Naive thymus-derived CD4-positive, alpha-beta T cell (primary cell): ENCODE results near the gene MOB1B. TPM values are rescaled to one million over a fixed set of nuclear protein-coding genes. Genes with fewer than 3 reads are reported as not detected.
A peak's percentile ranks its signal among the peaks of the same experiment; 100 is the strongest.

ENCODE experiments used
- ATAC-seq: fragments of 150-1000 bp; cut with Tn5 transposase; 2 replicates; pipeline ENCODE4 v1.10.0; 2021; ENCODE audit warnings: mild to moderate bottlenecking, moderate library complexity
- CTCF ChIA-PET: fragments of 350-600 bp; sonication (Branson Sonifier 250); formaldehyde crosslinking; loops from one replicate; lab custom pipeline; 2021; ENCODE audit warnings: antibody characterized with exemption; lab: Charles Lee
- POLR2A ChIA-PET: fragments of 350-600 bp; sonication (Branson Sonifier 250); formaldehyde crosslinking; loops from one replicate; lab custom pipeline; 2021; ENCODE audit warnings: antibody characterized with exemption, inconsistent platforms; lab: Charles Lee
- DNase-seq, 9 donors: peaks; one replicate each; pipeline versions ENCODE4 v3.0.0 to v3.0.0-alpha.2; 2020 to 2022; ENCODE audit warnings: mixed read lengths in 1 of 9
- H3K27ac ChIP-seq: one replicate; pipeline ENCODE4 v1.7.0; 2013; ENCODE audit warnings: mild to moderate bottlenecking, low read depth, low read length, moderate library complexity
- H3K27me3 ChIP-seq, 2 donors: one replicate each; pipeline ENCODE4 v1.7.0; 2013; ENCODE audit warnings: low read length in 2 of 2, mild to moderate bottlenecking in 2 of 2, moderate library complexity in 2 of 2; ENCODE audit not compliant: control insufficient read depth in 2 of 2, insufficient read depth in 2 of 2
- H3K36me3 ChIP-seq, 3 experiments: 1 replicate in 2 of 3; 2 replicates in 1 of 3; pipeline ENCODE4 v1.7.0; 2013; ENCODE audit warnings: low read length in 3 of 3, mild to moderate bottlenecking in 3 of 3, moderate library complexity in 1 of 3; ENCODE audit not compliant: insufficient read depth in 3 of 3, control insufficient read depth in 2 of 3
- H3K4me1 ChIP-seq, 2 donors: one replicate each; pipeline ENCODE4 v1.7.0; 2013; ENCODE audit warnings: low read length in 2 of 2, mild to moderate bottlenecking in 2 of 2, moderate library complexity in 1 of 2; ENCODE audit not compliant: control insufficient read depth in 2 of 2, insufficient read depth in 2 of 2
- H3K4me3 ChIP-seq: 2 replicates; pipeline ENCODE4 v1.7.0; 2013; ENCODE audit warnings: mild to moderate bottlenecking, low read length
- H3K9me3 ChIP-seq, 3 experiments: 1 replicate in 2 of 3; 2 replicates in 1 of 3; pipeline ENCODE4 v1.7.0; 2013; ENCODE audit warnings: low read length in 3 of 3; ENCODE audit not compliant: control insufficient read depth in 2 of 3
- H3K27ac Mint-ChIP-seq, 9 donors: one replicate each; pipeline ENCODE4 v1.8.0; 2020 to 2022; ENCODE audit warnings: mixed read lengths in 9 of 9, mild to moderate bottlenecking in 8 of 9, moderate library complexity in 5 of 9, inconsistent platforms in 2 of 9
- H3K27me3 Mint-ChIP-seq, 5 donors: one replicate each; pipeline ENCODE4 v1.8.0; 2021 to 2022; ENCODE audit warnings: mixed read lengths in 5 of 5, mild to moderate bottlenecking in 1 of 5
- H3K36me3 Mint-ChIP-seq, 5 donors: one replicate each; pipeline ENCODE4 v1.8.0; 2020 to 2022; ENCODE audit warnings: mixed read lengths in 5 of 5, mild to moderate bottlenecking in 3 of 5, inconsistent platforms in 1 of 5
- H3K4me1 Mint-ChIP-seq, 7 donors: one replicate each; pipeline ENCODE4 v1.8.0; 2020 to 2022; ENCODE audit warnings: mixed read lengths in 7 of 7, mild to moderate bottlenecking in 3 of 7, inconsistent platforms in 1 of 7
- H3K4me3 Mint-ChIP-seq, 10 donors: one replicate each; pipeline ENCODE4 v1.8.0; 2020 to 2022; ENCODE audit warnings: mild to moderate bottlenecking in 10 of 10, mixed read lengths in 10 of 10, moderate library complexity in 6 of 10, inconsistent platforms in 2 of 10
- H3K9me3 Mint-ChIP-seq, 11 donors: one replicate each; pipeline ENCODE4 v1.8.0; 2020 to 2022; ENCODE audit warnings: mixed read lengths in 11 of 11, mild to moderate bottlenecking in 4 of 11, inconsistent platforms in 1 of 11, moderate library complexity in 1 of 11
- intact Hi-C, 2 donors: fragments of 100-400 bp; cut with micrococcal nuclease; formaldehyde crosslinking; loops; one replicate each; pipeline ENCODE4 v1.15.1; 2023
- polyA plus RNA-seq, 2 donors: library from polyadenylated mRNA; unstranded; fragments of 300-500 nt; fragmentation: Illumina TruSeq; gene quantifications; one replicate each; pipeline ENCODE4 v1.2.3, GENCODE V29; 2021
- total RNA-seq, 6 experiments: library from RNA in 5 of 6; stranded (reverse) in 5 of 6; gene quantifications; 1 replicate in 5 of 6; 2 replicates in 1 of 6; pipeline ENCODE4 v1.2.3 and lab custom pipeline; 2021 to 2026

MOB1B gene
- total and polyA plus RNA-seq, 7 experiments from 2014 or later, result 2.0 to 20.3 (median 12.4) TPM

DNA sequence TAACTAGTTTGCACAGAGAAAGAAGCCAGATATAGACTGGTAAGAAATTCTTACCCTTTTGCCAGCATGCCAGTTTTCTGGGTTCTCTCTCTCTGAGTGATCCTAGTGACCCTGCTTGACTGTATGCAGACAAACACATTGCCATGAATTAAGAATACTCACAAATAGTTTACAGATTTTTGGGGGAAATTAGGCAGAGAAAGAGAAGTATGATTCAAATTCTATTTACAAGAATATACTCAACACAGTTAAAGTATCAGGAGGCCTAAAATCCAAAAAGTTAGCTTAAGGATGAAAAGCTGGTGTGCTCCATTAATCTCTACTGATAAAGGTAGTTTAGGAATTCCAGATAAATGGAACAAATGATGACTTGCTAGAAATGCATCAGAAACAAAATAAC, 18.4 kb downstream of the MOB1B start:
- intact Hi-C loops, result no loop called here
- no peaks in the 10 kb centered on the region for H3K36me3 ChIP-seq
- H3K9me3 ChIP-seq, result no peaks in the 10 kb centered on the region
- ChIA-PET CTCF (no interaction called here), POLR2A (no interaction called here)
- H3K4me3 ChIP-seq, result no peak overlapping the region
- ATAC-seq (no peak), DNase-seq (no peak)
- H3K4me1 ChIP-seq, result no peaks in the 10 kb centered on the region
- peaks cover 0 to 17% (median 13%) of the 10 kb centered on the region in 5 donors for H3K36me3 Mint-ChIP-seq
- H3K9me3 Mint-ChIP-seq, result peaks cover 0 to 7% (median 0%) of the 10 kb centered on the region in 11 donors
- H3K27me3 ChIP-seq, result no peaks in the 10 kb centered on the region
- H3K27me3 Mint-ChIP-seq, result no peaks in the 10 kb centered on the region
- peak overlapping the region in 1 of 9 donors; percentile 19 for H3K27ac Mint-ChIP-seq
- H3K4me1 Mint-ChIP-seq, result peaks cover 9 to 38% (median 20%) of the 10 kb centered on the region in 7 donors
- no peak overlapping the region for H3K4me3 Mint-ChIP-seq
- H3K27ac ChIP-seq, result no peak overlapping the region

DNA sequence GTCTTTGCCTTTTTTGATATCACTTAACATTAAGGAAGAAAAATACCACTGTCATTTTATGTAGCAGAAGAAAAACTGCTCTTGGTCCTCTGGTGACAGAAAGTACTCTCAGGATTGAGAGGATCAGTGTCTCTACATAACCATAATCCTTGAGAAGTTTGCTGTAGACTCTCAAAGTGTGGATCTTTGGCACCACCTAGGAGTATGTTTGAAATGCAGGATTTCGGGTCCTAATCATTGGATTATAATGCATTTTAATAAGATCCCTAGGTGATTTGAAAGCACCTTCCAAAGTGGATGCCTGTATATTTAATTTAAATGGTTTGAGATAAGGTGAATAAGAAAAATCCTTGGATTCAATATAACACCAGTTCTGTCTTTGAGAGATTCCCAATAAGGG, 23.2 kb downstream of the MOB1B start:
- CTCF ChIA-PET, result no interaction called here
- intact Hi-C loops, result loop anchor here in 1 of 2 donors (5.0 kb wide), 1 partner anchor 67 kb away; the partner anchor contains the start of gene DCK
- peaks cover 0 to 10% (median 8%) of the 10 kb centered on the region in 5 donors for H3K36me3 Mint-ChIP-seq

DNA sequence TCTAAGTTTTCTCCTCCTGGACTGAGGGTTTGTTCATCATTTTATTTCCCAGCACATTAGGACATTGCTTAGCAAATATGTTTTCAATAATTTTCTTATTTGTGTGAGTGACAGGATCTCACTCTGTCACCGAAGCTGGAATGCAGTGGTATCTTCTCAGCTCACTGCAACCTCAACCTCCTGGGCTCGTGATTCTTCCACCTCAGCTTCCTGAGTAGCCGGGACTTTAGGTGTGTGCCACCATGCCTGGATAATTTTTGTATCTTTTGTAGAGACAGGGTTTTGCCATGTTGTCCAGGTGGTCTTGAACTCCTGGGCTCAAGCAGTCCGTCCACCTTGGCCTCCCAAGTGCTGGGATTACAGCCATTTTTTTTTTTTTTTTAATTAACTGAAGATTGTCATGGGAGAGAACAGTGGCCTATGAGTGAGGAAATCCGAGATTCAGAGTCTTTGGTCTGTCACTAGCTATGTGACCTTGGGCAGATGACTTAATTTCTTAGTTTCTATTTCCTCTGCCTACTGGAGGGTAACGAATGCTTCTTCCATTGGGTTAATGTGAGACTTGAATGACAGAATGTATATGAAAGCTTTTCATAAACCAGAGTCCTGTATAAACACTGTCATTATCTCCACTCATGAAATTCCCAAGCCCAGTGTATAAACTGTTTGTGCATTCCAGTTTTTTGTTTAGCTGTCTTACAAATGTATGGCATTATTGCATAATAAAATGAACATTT, 23.9 kb downstream of the MOB1B start:
- Mint-ChIP-seq H3K27me3 (no peaks in the 10 kb centered on the region), H3K9me3 (no peaks in the 10 kb centered on the region), H3K27ac (peak overlapping the region in 8 of 9 donors; percentile 14 to 85 (median 39)), H3K4me3 (peak overlapping the region in 8 of 10 donors; percentile 10 to 64 (median 41)), H3K4me1 (peaks cover 24 to 63% (median 61%) of the 10 kb centered on the region in 7 donors), H3K36me3 (peaks cover 0 to 13% (median 8%) of the 10 kb centered on the region in 5 donors)
- H3K27ac ChIP-seq, result no peak overlapping the region
- no peak for DNase-seq
- ChIA-PET CTCF (interaction anchor here (0.7 kb wide), 1 partner anchor 83 kb away, joined by 3 read pairs; no protein-coding TSS in a partner anchor), POLR2A (interaction anchor here (0.7 to 0.8 kb wide), 2 partner anchors 67 to 88 kb away, joined by 3 read pairs; partner anchors contain the start of gene DCK)
- H3K4me1 ChIP-seq, result peaks cover 0 to 13% of the 10 kb centered on the region in 2 donors
- no peaks in the 10 kb centered on the region for H3K27me3 ChIP-seq
- intact Hi-C loops, result loop anchor here (1.0 to 5.0 kb wide), 3 partner anchors 23 to 66 kb away; partner anchors contain the start of genes MOB1B (in 2 of the 2) and DCK (in 1 of the 2)
- H3K36me3 ChIP-seq, result no peaks in the 10 kb centered on the region
- ATAC-seq, result peak; percentile 41
- no peaks in the 10 kb centered on the region for H3K9me3 ChIP-seq
- H3K4me3 ChIP-seq, result no peak overlapping the region

More for the DNA sequence above, 23.2 kb downstream of the MOB1B start:
- H3K4me1 ChIP-seq, result peaks cover 0 to 13% of the 10 kb centered on the region in 2 donors
- H3K27me3 Mint-ChIP-seq, result no peaks in the 10 kb centered on the region
- no peaks in the 10 kb centered on the region for H3K36me3 ChIP-seq
- no peaks in the 10 kb centered on the region for H3K27me3 ChIP-seq
- H3K9me3 Mint-ChIP-seq, result peaks cover 0 to 2% (median 0%) of the 10 kb centered on the region in 11 donors
- ATAC-seq, result no peak
- H3K4me3 ChIP-seq, result no peak overlapping the region
- DNase-seq, result no peak
- POLR2A ChIA-PET, result interaction anchor here (0.8 kb wide), 1 partner anchor 68 kb away, joined by 3 read pairs; the partner anchor contains the start of gene DCK
- H3K27ac ChIP-seq, result no peak overlapping the region
- H3K27ac Mint-ChIP-seq, result peak overlapping the region in 3 of 9 donors; percentile 9 to 85 (median 61)
- H3K9me3 ChIP-seq, result no peaks in the 10 kb centered on the region
- H3K4me3 Mint-ChIP-seq, result peak overlapping the region in 1 of 10 donors; percentile 57
- H3K4me1 Mint-ChIP-seq, result peaks cover 22 to 58% (median 55%) of the 10 kb centered on the region in 7 donors

DNA sequence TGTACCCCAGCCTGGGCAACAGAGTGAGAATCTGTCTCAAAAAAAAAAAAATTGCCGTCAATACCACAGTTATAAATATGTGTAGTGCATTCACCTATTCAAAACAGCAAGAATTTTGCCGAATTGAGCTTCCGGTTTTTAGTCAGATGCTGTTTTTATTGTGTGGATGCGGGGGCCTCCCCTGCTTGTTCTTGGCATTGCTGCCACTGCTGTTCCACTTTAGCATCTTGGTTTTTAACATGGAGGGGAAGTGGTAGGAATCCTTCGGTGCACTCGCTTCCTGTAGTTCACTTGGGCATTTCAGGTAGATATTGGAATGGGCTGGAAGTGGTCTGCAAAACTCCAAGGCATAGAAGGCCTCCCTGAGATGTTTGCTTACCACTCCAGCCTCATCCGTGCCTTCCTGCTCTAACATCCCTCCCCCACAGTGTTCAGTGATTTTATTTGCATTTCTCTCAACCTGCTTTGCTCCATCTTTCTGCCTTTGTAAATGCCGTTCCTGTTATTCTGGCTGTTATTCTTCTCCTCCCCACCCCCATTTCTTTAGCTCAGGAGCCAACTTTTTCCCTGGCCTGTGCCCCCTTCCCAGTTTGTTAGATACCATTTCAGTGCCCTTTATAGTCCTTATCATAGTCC, 25.5 kb downstream of the MOB1B start:
- Mint-ChIP-seq H3K9me3 (no peaks in the 10 kb centered on the region), H3K4me3 (peak overlapping the region; percentile 4 to 66 (median 54)), H3K4me1 (peaks cover 21 to 55% (median 53%) of the 10 kb centered on the region in 7 donors), H3K36me3 (peaks cover 0 to 12% (median 4%) of the 10 kb centered on the region in 5 donors), H3K27ac (peak overlapping the region; percentile 16 to 85 (median 60)), H3K27me3 (no peaks in the 10 kb centered on the region)
- CTCF ChIA-PET, result interaction anchor here (0.7 to 1.0 kb wide), 3 partner anchors 67 to 275 kb away, joined by 3 to 4 read pairs (median 3); no protein-coding TSS in a partner anchor
- Histone ChIP-seq H3K4me1 (peaks cover 0 to 13% of the 10 kb centered on the region in 2 donors), H3K9me3 (no peaks in the 10 kb centered on the region), H3K4me3 (no peak overlapping the region), H3K27ac (no peak overlapping the region), H3K36me3 (no peaks in the 10 kb centered on the region), H3K27me3 (no peaks in the 10 kb centered on the region)
- peak in 7 of 9 donors; percentile 27 to 59 (median 36) for DNase-seq
- POLR2A ChIA-PET, result interaction anchor here (0.6 kb wide), 2 partner anchors 84 to 125 kb away, joined by 3 read pairs; no protein-coding TSS in a partner anchor
- intact Hi-C loops, result loop anchor here (1.0 to 5.0 kb wide), 3 partner anchors 25 to 275 kb away; partner anchors contain the start of genes DCK (in 1 of the 2) and MOB1B (in 1 of the 2)
- peak; percentile 68 for ATAC-seq

DNA sequence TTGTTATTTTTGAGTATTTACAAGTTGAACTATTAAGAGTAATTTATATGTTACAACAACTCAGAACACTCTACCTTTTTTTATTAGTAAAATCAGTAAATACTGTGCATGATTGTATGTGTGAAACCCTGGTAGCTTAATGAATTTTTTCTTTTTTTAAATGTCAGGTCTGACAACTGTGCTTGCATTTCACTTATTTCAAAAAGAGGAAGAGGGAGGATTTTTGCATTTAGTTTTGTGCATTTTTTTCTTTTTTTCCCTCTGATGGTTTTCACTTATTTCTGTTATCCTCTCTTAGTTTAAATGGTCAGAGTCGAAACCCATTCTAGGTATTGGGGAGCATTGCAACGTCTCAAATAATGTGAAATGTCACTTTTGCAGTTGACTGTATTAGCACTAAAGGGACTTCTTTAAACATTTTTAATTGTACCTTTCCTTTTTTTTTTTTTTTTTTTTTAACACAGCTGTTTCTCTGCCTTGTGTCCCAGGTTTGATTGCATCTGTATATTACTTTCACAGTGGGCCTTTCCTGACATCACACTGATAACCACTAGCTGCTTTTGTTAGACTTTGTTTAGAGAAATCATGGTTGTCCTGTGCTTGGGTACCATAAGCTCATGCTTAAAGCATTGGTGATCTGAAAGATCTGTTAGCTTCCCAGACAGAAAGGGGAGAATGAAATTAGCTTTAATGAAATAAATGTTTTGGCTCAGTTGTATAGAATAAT, 28.5 kb downstream of the MOB1B start:
- intact Hi-C loops, result no loop called here
- H3K27me3 Mint-ChIP-seq, result no peaks in the 10 kb centered on the region
- H3K27ac Mint-ChIP-seq, result peak overlapping the region in 5 of 9 donors; percentile 3 to 75 (median 60)
- H3K27ac ChIP-seq, result no peak overlapping the region
- peaks cover 16 to 46% (median 36%) of the 10 kb centered on the region in 7 donors for H3K4me1 Mint-ChIP-seq
- POLR2A ChIA-PET, result no interaction called here
- H3K4me1 ChIP-seq, result peaks cover 0 to 13% of the 10 kb centered on the region in 2 donors
- no peaks in the 10 kb centered on the region for H3K9me3 ChIP-seq
- CTCF ChIA-PET, result interaction anchor here (0.6 kb wide), 1 partner anchor 302 kb away, joined by 3 read pairs; no protein-coding TSS in a partner anchor
- H3K36me3 ChIP-seq, result no peaks in the 10 kb centered on the region
- no peaks in the 10 kb centered on the region for H3K27me3 ChIP-seq
- DNase-seq (no peak), ATAC-seq (no peak)
- H3K36me3 Mint-ChIP-seq, result peaks cover 0 to 16% (median 8%) of the 10 kb centered on the region in 5 donors
- H3K4me3 Mint-ChIP-seq, result no peak overlapping the region
- H3K4me3 ChIP-seq, result no peak overlapping the region
- H3K9me3 Mint-ChIP-seq, result peaks cover 0 to 4% (median 0%) of the 10 kb centered on the region in 11 donors
